Fibroblast of villous mesenchyme (primary cell): ENCODE data around the gene ERC1. TPM values are rescaled to one million over a fixed set of nuclear protein-coding genes. Genes with fewer than 3 reads are reported as not detected.

Experiments used
- DNase-seq: peaks from one replicate; pipeline ENCODE4 v3.0.0-alpha.2; 2010; ENCODE audit warnings: low read depth
- H3K4me3 ChIP-seq: 2 replicates; pipeline ENCODE4 v1.5.1; 2011; ENCODE audit warnings: low read depth, mild to moderate bottlenecking, low read length
- CTCF ChIP-seq: IDR thresholded peaks from 2 replicates; pipeline ENCODE4 v1.5.1; 2012; ENCODE audit warnings: low read depth, mild to moderate bottlenecking, low read length; ENCODE audit not compliant: insufficient read depth
- total RNA-seq: library from RNA; depleted of rRNA; stranded (reverse); fragments of >200 nt; gene quantifications from 2 replicates; pipeline ENCODE4 v1.2.3, GENCODE V29; 2012

The ERC1 gene
- total RNA-seq, 1 donor = 49.7 TPM

- no peak for DNase-seq
- no peak overlapping the region for H3K4me3 ChIP-seq
- peak; percentile 11 for TF ChIP-seq CTCF
These were observed 542.2 kb downstream of the ERC1 start for GRCh38 chr12:1533205-1533601.

GRCh38 chr12:1533602-1534304, 542.7 kb downstream of the ERC1 start:
- no peak for TF ChIP-seq CTCF
- H3K4me3 ChIP-seq = no peak overlapping the region
- no peak for DNase-seq

GRCh38 chr12:1534748-1535147, 543.7 kb downstream of the ERC1 start:
- DNase-seq = no peak
- no peak for TF ChIP-seq CTCF
- no peak overlapping the region for H3K4me3 ChIP-seq

- DNase-seq = peak; percentile 20
- no peak overlapping the region for H3K4me3 ChIP-seq
- no peak for TF ChIP-seq CTCF
These were observed 545.8 kb downstream of the ERC1 start for GRCh38 chr12:1536817-1537216.

GRCh38 chr12:1539135-1539534, 548.1 kb downstream of the ERC1 start:
- DNase-seq = no peak
- no peak overlapping the region for H3K4me3 ChIP-seq
- no peak for TF ChIP-seq CTCF

- no peak for TF ChIP-seq CTCF
- no peak overlapping the region for H3K4me3 ChIP-seq
- no peak for DNase-seq
These were observed 549.7 kb downstream of the ERC1 start for GRCh38 chr12:1540690-1541089.

- no peak for TF ChIP-seq CTCF
- no peak overlapping the region for H3K4me3 ChIP-seq
- no peak for DNase-seq
These were observed 551.6 kb downstream of the ERC1 start for GRCh38 chr12:1542599-1542998.
